Gastrocnemius medialis (tissue), 4 donors: ENCODE results near the gene CDH4.

Source experiments
- CTCF ChIP-seq, 5 experiments: fragments of 450-650 bp in 3 of 5; fragments of 200-600 bp in 2 of 5; sonication (generic) in 2 of 5; IDR thresholded peaks in 4 of 5; conservative IDR thresholded peaks in 1 of 5; 1 replicate in 4 of 5; 2 replicates in 1 of 5; pipeline ENCODE4 v1.5.1; 2016 to 2019; ENCODE audit warnings: antibody characterized with exemption in 5 of 5, mild to moderate bottlenecking in 3 of 5, moderate library complexity in 3 of 5
- POLR2A ChIP-seq, 2 donors: fragments of 450-650 bp; IDR thresholded peaks; one replicate each; pipeline ENCODE4 v1.6.1; 2017; ENCODE audit warnings: antibody characterized with exemption in 2 of 2, mild to moderate bottlenecking in 2 of 2, moderate library complexity in 2 of 2

GRCh38 chr20:61671559-61671958 lies 419.5 kb downstream of the CDH4 start:
- TF ChIP-seq CTCF (IDR thresholded peaks at IDR 0.05 in 4 of 5, conservative IDR thresholded peaks at IDR 0.05 in 1 of 5) (no peak), POLR2A (IDR thresholded peaks at IDR 0.05) (no peak)
